Measurements from ENCODE around the gene HOXC6.
A peak's percentile ranks its signal among the peaks of the same experiment; 100 is the strongest.

The HOXC6 gene

DNA sequence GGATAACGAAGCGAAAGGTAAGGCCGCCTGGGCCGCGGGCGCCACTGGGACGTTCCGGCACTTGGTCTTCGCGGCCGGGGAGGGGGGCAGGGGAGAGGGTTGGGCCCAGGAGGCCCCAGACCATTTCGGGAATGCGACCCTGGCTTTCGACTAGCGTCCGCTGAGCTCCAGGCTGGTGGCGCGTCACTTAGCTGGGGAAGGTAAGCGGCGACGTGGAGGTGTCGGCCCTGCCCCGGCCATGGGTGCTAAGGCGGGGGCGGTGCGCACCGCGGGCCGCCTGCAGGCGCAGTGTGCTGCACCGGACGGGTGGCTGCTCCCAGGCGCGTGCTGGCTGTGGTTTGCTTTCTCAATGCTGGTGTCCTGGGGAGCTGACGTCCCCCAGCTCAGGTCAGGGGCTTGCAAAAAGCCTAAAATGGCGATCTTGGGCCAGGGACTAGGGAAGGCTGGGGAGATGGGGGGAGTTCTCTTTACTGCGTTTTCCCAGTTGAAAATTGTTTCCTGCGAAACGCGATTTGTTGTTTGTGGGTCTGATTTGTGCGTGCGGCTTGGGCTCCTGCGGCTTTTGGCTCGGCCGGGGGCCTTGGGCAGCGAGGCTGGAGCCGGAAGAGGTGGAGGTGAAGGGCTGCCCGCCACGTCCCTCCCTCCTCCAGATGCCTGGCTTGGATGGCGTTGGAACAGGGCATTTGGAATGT is 42.1 kb upstream of the HOXC6 start:
- Mint-ChIP-seq H3K4me1 (peaks cover 26 to 51% of the 10 kb centered on the region in 2 donors), H3K9me3 (peaks cover 0 to 2% of the 10 kb centered on the region in 2 donors), H3K4me3 (peak overlapping the region in 1 of 2 donors; percentile 52), H3K36me3 (peaks cover 5 to 11% of the 10 kb centered on the region in 2 donors), H3K27ac (peak overlapping the region; percentile 59), H3K27me3 (peaks cover 82 to 95% of the 10 kb centered on the region in 2 donors)
- ATAC-seq (replicated peaks) (no peak), DNase-seq (no peak)

- Mint-ChIP-seq H3K27ac (peak overlapping the region; percentile 69), H3K4me3 (no peak overlapping the region), H3K27me3 (peaks cover 81 to 95% of the 10 kb centered on the region in 2 donors), H3K36me3 (peaks cover 5 to 11% of the 10 kb centered on the region in 2 donors), H3K4me1 (peaks cover 26 to 51% of the 10 kb centered on the region in 2 donors), H3K9me3 (peaks cover 0 to 2% of the 10 kb centered on the region in 2 donors)
- ATAC-seq (replicated peaks), result no peak
- DNase-seq, result no peak
Measured at GRCh38 chr12:53986686-53987483, 41.4 kb upstream of the HOXC6 start.

GRCh38 chr12:53987787-53988230 is 40.4 kb upstream of the HOXC6 start:
- H3K9me3 Mint-ChIP-seq, result peaks cover 0 to 2% of the 10 kb centered on the region in 2 donors
- H3K36me3 Mint-ChIP-seq, result peaks cover 5 to 11% of the 10 kb centered on the region in 2 donors
- peaks cover 26 to 51% of the 10 kb centered on the region in 2 donors for H3K4me1 Mint-ChIP-seq
- H3K4me3 Mint-ChIP-seq, result no peak overlapping the region
- peaks cover 85 to 96% of the 10 kb centered on the region in 2 donors for H3K27me3 Mint-ChIP-seq
- no peak overlapping the region for H3K27ac Mint-ChIP-seq
- ATAC-seq (replicated peaks) (no peak), DNase-seq (no peak)

- peaks cover 3 to 11% of the 10 kb centered on the region in 2 donors for H3K36me3 Mint-ChIP-seq
- H3K4me1 Mint-ChIP-seq, result peaks cover 26 to 53% of the 10 kb centered on the region in 2 donors
- H3K9me3 Mint-ChIP-seq, result peaks cover 0 to 2% of the 10 kb centered on the region in 2 donors
- peaks cover 82 to 95% of the 10 kb centered on the region in 2 donors for H3K27me3 Mint-ChIP-seq
- ATAC-seq (replicated peaks) (no peak), DNase-seq (no peak)
- H3K27ac Mint-ChIP-seq, result peak overlapping the region; percentile 34
- H3K4me3 Mint-ChIP-seq, result no peak overlapping the region
Measured at GRCh38 chr12:53988541-53989226, 39.6 kb upstream of the HOXC6 start.

DNA sequence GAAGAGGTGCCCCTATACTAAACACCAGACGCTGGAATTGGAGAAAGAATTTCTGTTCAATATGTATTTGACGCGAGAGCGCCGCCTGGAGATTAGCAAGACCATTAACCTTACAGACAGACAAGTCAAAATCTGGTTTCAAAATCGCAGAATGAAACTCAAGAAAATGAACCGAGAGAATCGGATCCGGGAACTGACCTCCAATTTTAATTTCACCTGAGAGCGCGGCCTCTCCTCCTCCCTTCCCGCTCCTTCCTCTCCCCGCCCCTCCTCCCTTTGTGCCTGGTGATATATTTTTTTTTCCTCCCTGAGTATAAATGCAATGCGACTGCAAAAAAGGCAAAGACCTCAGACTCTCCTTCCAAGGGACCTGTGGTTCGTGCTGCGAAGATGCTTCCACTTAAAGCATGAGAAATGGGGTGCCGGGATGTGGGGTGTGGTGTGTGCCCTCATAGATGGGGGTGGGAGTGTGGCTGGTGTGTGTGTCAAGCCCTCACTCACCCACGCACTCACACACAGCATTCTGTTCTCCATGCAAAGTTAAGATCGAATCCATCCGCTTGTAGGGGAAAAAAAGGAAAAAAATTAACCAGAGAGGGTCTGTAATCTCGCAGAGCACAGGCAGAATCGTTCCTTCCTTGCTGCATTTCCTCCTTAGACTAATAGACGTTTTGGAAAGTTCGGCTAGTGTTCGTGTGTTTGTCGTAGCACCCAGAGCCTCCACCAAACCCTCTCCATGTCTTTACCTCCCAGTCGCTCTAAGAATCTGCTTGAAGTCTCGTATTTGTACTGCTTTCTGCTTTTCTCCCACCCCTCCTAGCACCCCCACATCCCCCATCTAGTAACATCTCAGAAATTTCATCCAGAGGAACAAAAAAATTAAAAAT is 38.8 kb upstream of the HOXC6 start:
- H3K9me3 Mint-ChIP-seq, result peaks cover 3% of the 10 kb centered on the region in 2 donors
- H3K4me3 Mint-ChIP-seq, result no peak overlapping the region
- peaks cover 31 to 56% of the 10 kb centered on the region in 2 donors for H3K4me1 Mint-ChIP-seq
- peaks cover 84 to 97% of the 10 kb centered on the region in 2 donors for H3K27me3 Mint-ChIP-seq
- H3K27ac Mint-ChIP-seq, result no peak overlapping the region
- H3K36me3 Mint-ChIP-seq, result peaks cover 4 to 15% of the 10 kb centered on the region in 2 donors
- no peak for ATAC-seq (replicated peaks)
- DNase-seq, result no peak

- ATAC-seq (replicated peaks), result no peak
- Mint-ChIP-seq H3K9me3 (peaks cover 3% of the 10 kb centered on the region in 2 donors), H3K27ac (peak overlapping the region; percentile 27)
Measured at GRCh38 chr12:53990311-53991076, 37.7 kb upstream of the HOXC6 start.

DNA sequence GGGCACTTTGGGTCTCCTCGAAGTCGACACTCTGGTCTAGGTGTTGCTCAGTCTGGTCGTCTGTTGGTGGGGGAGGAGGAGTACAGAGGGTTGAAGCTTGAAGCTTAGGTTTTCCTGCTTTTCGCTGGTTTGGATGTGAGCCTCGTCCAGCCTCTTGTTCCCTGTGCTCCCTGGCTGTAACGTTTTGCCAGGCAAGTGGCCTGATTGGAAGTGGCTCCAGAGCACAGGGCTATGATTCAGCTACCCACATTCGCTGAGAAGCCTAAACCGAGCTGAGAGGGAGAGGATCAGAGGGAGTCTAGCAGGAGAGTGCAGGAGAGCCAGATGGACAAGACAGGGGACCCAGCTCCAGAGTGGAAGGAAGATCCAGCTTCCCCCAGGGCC is 37.2 kb upstream of the HOXC6 start:
- H3K9me3 Mint-ChIP-seq, result peaks cover 1 to 3% of the 10 kb centered on the region in 2 donors
- H3K36me3 Mint-ChIP-seq, result peaks cover 4 to 5% of the 10 kb centered on the region in 2 donors
- ATAC-seq (replicated peaks), result no peak
- peaks cover 34 to 58% of the 10 kb centered on the region in 2 donors for H3K4me1 Mint-ChIP-seq
- peaks cover 86 to 98% of the 10 kb centered on the region in 2 donors for H3K27me3 Mint-ChIP-seq
- H3K27ac Mint-ChIP-seq, result peak overlapping the region; percentile 32
- H3K4me3 Mint-ChIP-seq, result no peak overlapping the region
- DNase-seq, result no peak

More at GRCh38 chr12:53990311-53991076, 37.7 kb upstream of the HOXC6 start:
- H3K36me3 Mint-ChIP-seq, result peaks cover 3 to 6% of the 10 kb centered on the region in 2 donors
- no peak overlapping the region for H3K4me3 Mint-ChIP-seq
- H3K4me1 Mint-ChIP-seq, result peaks cover 32 to 57% of the 10 kb centered on the region in 2 donors
- peaks cover 83 to 98% of the 10 kb centered on the region in 2 donors for H3K27me3 Mint-ChIP-seq
- no peak for DNase-seq

DNA sequence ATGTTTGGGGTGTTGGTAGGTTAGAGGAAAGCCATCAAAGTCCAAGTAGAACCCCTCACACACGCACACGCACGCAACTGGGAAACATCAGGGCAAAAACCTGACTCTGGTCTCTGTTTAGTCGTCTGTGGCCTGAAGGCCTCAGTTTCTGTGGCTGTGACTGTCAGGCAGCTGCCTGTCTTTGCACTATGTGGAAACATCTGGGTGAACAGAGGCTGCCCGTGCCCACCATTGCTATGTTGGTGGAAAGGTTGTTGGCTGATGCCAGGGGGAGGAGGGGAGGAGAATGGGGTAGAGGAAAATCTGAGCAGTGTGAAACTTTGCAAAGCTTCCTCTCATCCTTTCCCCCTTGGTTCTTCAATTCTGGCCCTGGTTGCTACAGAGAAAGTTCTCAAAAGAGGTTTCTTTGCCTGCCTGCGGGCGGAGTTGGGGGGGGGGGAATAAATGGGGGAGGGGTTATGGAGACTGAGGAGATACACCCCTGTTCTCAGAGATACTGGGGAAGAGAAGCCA is 35.8 kb upstream of the HOXC6 start:
- Mint-ChIP-seq H3K4me1 (peaks cover 38 to 66% of the 10 kb centered on the region in 2 donors), H3K9me3 (peaks cover 1 to 3% of the 10 kb centered on the region in 2 donors), H3K27ac (peak overlapping the region; percentile 60), H3K4me3 (no peak overlapping the region), H3K36me3 (peaks cover 4 to 5% of the 10 kb centered on the region in 2 donors), H3K27me3 (peaks cover 82 to 98% of the 10 kb centered on the region in 2 donors)
- ATAC-seq (replicated peaks) (no peak), DNase-seq (no peak)

- peaks cover 83 to 98% of the 10 kb centered on the region in 2 donors for H3K27me3 Mint-ChIP-seq
- H3K4me3 Mint-ChIP-seq, result peak overlapping the region; percentile 61 to 65
- H3K27ac Mint-ChIP-seq, result peak overlapping the region; percentile 91
- peaks cover 1 to 3% of the 10 kb centered on the region in 2 donors for H3K9me3 Mint-ChIP-seq
- peaks cover 40 to 70% of the 10 kb centered on the region in 2 donors for H3K4me1 Mint-ChIP-seq
- DNase-seq, result no peak
- peaks cover 4 to 5% of the 10 kb centered on the region in 2 donors for H3K36me3 Mint-ChIP-seq
- ATAC-seq (replicated peaks), result no peak
Measured at GRCh38 chr12:53993162-53994008, 34.9 kb upstream of the HOXC6 start.

GRCh38 chr12:53994009-53994263 is 34.3 kb upstream of the HOXC6 start:
- H3K4me1 Mint-ChIP-seq, result peaks cover 39 to 71% of the 10 kb centered on the region in 2 donors
- peaks cover 1 to 3% of the 10 kb centered on the region in 2 donors for H3K9me3 Mint-ChIP-seq
- peaks cover 85 to 98% of the 10 kb centered on the region in 2 donors for H3K27me3 Mint-ChIP-seq
- DNase-seq (no peak), ATAC-seq (replicated peaks) (no peak)
- H3K36me3 Mint-ChIP-seq, result peaks cover 4 to 5% of the 10 kb centered on the region in 2 donors
- peak overlapping the region; percentile 91 for H3K27ac Mint-ChIP-seq
- H3K4me3 Mint-ChIP-seq, result peak overlapping the region; percentile 61 to 65

GRCh38 chr12:53994264-53995001 is 33.8 kb upstream of the HOXC6 start:
- Mint-ChIP-seq H3K4me3 (peak overlapping the region; percentile 85 to 94), H3K4me1 (peaks cover 35 to 66% of the 10 kb centered on the region in 2 donors), H3K36me3 (peaks cover 4 to 5% of the 10 kb centered on the region in 2 donors), H3K27ac (peak overlapping the region; percentile 91), H3K27me3 (peaks cover 83 to 95% of the 10 kb centered on the region in 2 donors), H3K9me3 (peaks cover 1 to 3% of the 10 kb centered on the region in 2 donors)
- no peak for DNase-seq
- no peak for ATAC-seq (replicated peaks)
